ENCODE results near the gene RASSF5.
"Not testable (repeated sequence)": the region's sequence is repeated elsewhere in the genome, so short reads cannot be mapped to it uniquely, and the experiment has no call there.

Gene RASSF5

GRCh38 chr1:206589206-206589605 lies 81.9 kb downstream of the RASSF5 start:
- no peak for DNase-seq (ENCODE audit: low read depth)

GRCh38 chr1:206590025-206590758 lies 82.9 kb downstream of the RASSF5 start:
- no peak for DNase-seq (ENCODE audit: low read depth)

GRCh38 chr1:206591226-206591625 lies 83.9 kb downstream of the RASSF5 start:
- DNase-seq (ENCODE audit: low read depth): no peak

- DNase-seq (ENCODE audit: low read depth): no peak
Observed at GRCh38 chr1:206591696-206592095, 84.4 kb downstream of the RASSF5 start.

- DNase-seq (ENCODE audit: low read depth): no peak
Observed at GRCh38 chr1:206593351-206593925, 86.1 kb downstream of the RASSF5 start.

- DNase-seq (ENCODE audit: low read depth): no peak
Observed at GRCh38 chr1:206595581-206596318, 88.4 kb downstream of the RASSF5 start.

- no peak for DNase-seq (ENCODE audit: low read depth)
Observed at GRCh38 chr1:206596319-206596666, 89.0 kb downstream of the RASSF5 start.

GRCh38 chr1:206600527-206600926 lies 93.2 kb downstream of the RASSF5 start:
- DNase-seq (ENCODE audit: low read depth): no peak

- DNase-seq (ENCODE audit: low read depth): no peak
Observed at GRCh38 chr1:206604861-206605260, 97.5 kb downstream of the RASSF5 start.

GRCh38 chr1:206606867-206607266 lies 99.5 kb downstream of the RASSF5 start:
- DNase-seq (ENCODE audit: low read depth): no peak

GRCh38 chr1:206608108-206608698 lies 100.9 kb downstream of the RASSF5 start:
- DNase-seq (ENCODE audit: low read depth): peak; percentile 33

GRCh38 chr1:206609229-206609991 lies 102.1 kb downstream of the RASSF5 start:
- no peak for DNase-seq (ENCODE audit: low read depth)

- peak; percentile 86 for DNase-seq (ENCODE audit: low read depth)
Observed at GRCh38 chr1:206612129-206612876, 105.0 kb downstream of the RASSF5 start, which contains the start of gene EIF2D. Gene EIF2D, minus strand, starts transcription at chr1:206612465. Its CDS starts 123 bp downstream, at chr1:206612342.

GRCh38 chr1:206626396-206626795 lies 119.1 kb downstream of the RASSF5 start:
- DNase-seq (ENCODE audit: low read depth): not testable (repeated sequence)

- no peak for DNase-seq (ENCODE audit: low read depth)
Observed at GRCh38 chr1:206628916-206629315, 121.6 kb downstream of the RASSF5 start.

- DNase-seq (ENCODE audit: low read depth): no peak
Observed at GRCh38 chr1:206631085-206631509, 123.8 kb downstream of the RASSF5 start.

- no peak for DNase-seq (ENCODE audit: low read depth)
Observed at GRCh38 chr1:206633708-206634121, 126.4 kb downstream of the RASSF5 start.

- peak; percentile 70 for DNase-seq (ENCODE audit: low read depth)
Observed at GRCh38 chr1:206634365-206635079, 127.2 kb downstream of the RASSF5 start.

- DNase-seq (ENCODE audit: low read depth): peak; percentile 86
Observed at GRCh38 chr1:206635080-206635977, 128.0 kb downstream of the RASSF5 start, which contains the start of gene DYRK3. Gene DYRK3, plus strand, starts transcription at chr1:206635536. Its CDS starts 168 bp downstream, at chr1:206635704.
